HepG2 (cell line): Measurements from ENCODE around the gene SEC14L1.

Experiments
- GRHL1 ChIP-seq: sonication (generic); formaldehyde crosslinking; conservative IDR thresholded peaks from 2 replicates; pipeline ENCODE4 v1.8.0; 2022; ENCODE audit warnings: missing genetic modification reagents
- KDM6A ChIP-seq: IDR thresholded peaks from 2 replicates; pipeline ENCODE4 v1.6.1; 2016; ENCODE audit warnings: low read depth
- NBN ChIP-seq: fragments of 450-650 bp; conservative IDR thresholded peaks from 2 replicates; pipeline ENCODE4 v1.6.1; 2017
- POLR2A ChIP-seq, 2 experiments: IDR thresholded peaks; 2 replicates each; pipeline ENCODE4 v1.6.1; 2011; ENCODE audit warnings: low read depth in 2 of 2, low read length in 2 of 2, mild to moderate bottlenecking in 1 of 2, moderate library complexity in 1 of 2; ENCODE audit not compliant: insufficient read depth in 1 of 2
- ZNF280D ChIP-seq: sonication (generic); formaldehyde crosslinking; IDR thresholded peaks from 2 replicates; pipeline ENCODE4 v1.5.1; 2020; ENCODE audit warnings: mild to moderate bottlenecking, missing genetic modification reagents
- ZNF331 ChIP-seq: sonication (generic); formaldehyde crosslinking; IDR thresholded peaks from 2 replicates; pipeline ENCODE4 v1.4.0; 2020; ENCODE audit warnings: missing genetic modification reagents
- ZNF609 ChIP-seq: sonication (generic); formaldehyde crosslinking; IDR thresholded peaks from 2 replicates; pipeline ENCODE4 v1.4.0; 2020; ENCODE audit warnings: mild to moderate bottlenecking, missing genetic modification reagents, borderline replicate concordance
- ZNF646 ChIP-seq: sonication (generic); formaldehyde crosslinking; IDR thresholded peaks from 2 replicates; pipeline ENCODE4 v1.9.0; 2021; ENCODE audit warnings: mild to moderate bottlenecking, missing genetic modification reagents
- TF ChIP-seq, protein P1 (sequence below): sonication (generic); formaldehyde crosslinking; IDR thresholded peaks from 2 replicates; pipeline ENCODE4 v1.5.0; 2020; ENCODE audit warnings: missing genetic modification reagents
- TF ChIP-seq, protein P2 (sequence below): sonication (generic); formaldehyde crosslinking; conservative IDR thresholded peaks from 2 replicates; pipeline ENCODE4 v1.8.0; 2022; ENCODE audit warnings: mild to moderate bottlenecking, moderate library complexity, missing genetic modification reagents

- no peak for TF ChIP-seq ZNF331 (CRISPR knock-in tag)
- no peak for TF ChIP-seq POLR2A (IDR thresholded peaks at IDR 0.05; ENCODE audit: insufficient read depth in 1 of 2, low read depth in 2 of 2, low read length in 2 of 2)
- TF ChIP-seq, protein P1, sequence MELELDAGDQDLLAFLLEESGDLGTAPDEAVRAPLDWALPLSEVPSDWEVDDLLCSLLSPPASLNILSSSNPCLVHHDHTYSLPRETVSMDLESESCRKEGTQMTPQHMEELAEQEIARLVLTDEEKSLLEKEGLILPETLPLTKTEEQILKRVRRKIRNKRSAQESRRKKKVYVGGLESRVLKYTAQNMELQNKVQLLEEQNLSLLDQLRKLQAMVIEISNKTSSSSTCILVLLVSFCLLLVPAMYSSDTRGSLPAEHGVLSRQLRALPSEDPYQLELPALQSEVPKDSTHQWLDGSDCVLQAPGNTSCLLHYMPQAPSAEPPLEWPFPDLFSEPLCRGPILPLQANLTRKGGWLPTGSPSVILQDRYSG (CRISPR knock-in tag): no peak
- no peak for TF ChIP-seq NBN
- TF ChIP-seq ZNF646: no peak
- TF ChIP-seq GRHL1 (CRISPR knock-in tag): no peak
- TF ChIP-seq, protein P2, sequence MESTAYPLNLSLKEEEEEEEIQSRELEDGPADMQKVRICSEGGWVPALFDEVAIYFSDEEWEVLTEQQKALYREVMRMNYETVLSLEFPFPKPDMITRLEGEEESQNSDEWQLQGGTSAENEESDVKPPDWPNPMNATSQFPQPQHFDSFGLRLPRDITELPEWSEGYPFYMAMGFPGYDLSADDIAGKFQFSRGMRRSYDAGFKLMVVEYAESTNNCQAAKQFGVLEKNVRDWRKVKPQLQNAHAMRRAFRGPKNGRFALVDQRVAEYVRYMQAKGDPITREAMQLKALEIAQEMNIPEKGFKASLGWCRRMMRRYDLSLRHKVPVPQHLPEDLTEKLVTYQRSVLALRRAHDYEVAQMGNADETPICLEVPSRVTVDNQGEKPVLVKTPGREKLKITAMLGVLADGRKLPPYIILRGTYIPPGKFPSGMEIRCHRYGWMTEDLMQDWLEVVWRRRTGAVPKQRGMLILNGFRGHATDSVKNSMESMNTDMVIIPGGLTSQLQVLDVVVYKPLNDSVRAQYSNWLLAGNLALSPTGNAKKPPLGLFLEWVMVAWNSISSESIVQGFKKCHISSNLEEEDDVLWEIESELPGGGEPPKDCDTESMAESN (CRISPR knock-in tag): no peak
- TF ChIP-seq ZNF280D (CRISPR knock-in tag): no peak
- no peak for TF ChIP-seq ZNF609 (CRISPR knock-in tag)
- TF ChIP-seq KDM6A (CRISPR knock-in tag): no peak
These were observed 107.7 kb downstream of the SEC14L1 start for GRCh38 chr17:77248216-77249114.
